GM23338 (cell line): Measurements from ENCODE around the gene C2CD4A. TPM values are rescaled to one million over a fixed set of nuclear protein-coding genes. Genes with fewer than 3 reads are reported as not detected.

Experiments
- ATAC-seq: fragments of 200-7000 bp; cut with Tn5 transposase; 3 replicates; pipeline ENCODE4 v1.9.1; 2020
- DNase-seq: peaks from one replicate; pipeline ENCODE4 v3.0.0-alpha.2; 2015; ENCODE audit warnings: low spot score
- H2AFZ ChIP-seq: fragments of 200-600 bp; sonication (generic); 2 replicates; pipeline ENCODE4 v1.8.0; 2016; ENCODE audit warnings: antibody characterized with exemption, mild to moderate bottlenecking, moderate library complexity
- H3F3A ChIP-seq: fragments of 200-600 bp; sonication (generic); replicated peaks from 2 replicates; pipeline ENCODE4 v1.8.0; 2017; ENCODE audit warnings: antibody characterized with exemption, mixed run types, low read depth
- H3K27ac ChIP-seq: fragments of 200-600 bp; sonication (generic); 2 replicates; pipeline ENCODE4 v1.6.1; 2016; ENCODE audit warnings: low read depth
- H3K27me3 ChIP-seq: fragments of 200-600 bp; sonication (generic); 2 replicates; pipeline ENCODE4 v1.8.0; 2016; ENCODE audit warnings: mild to moderate bottlenecking, mixed run types, moderate library complexity; ENCODE audit not compliant: insufficient read depth
- H3K36me3 ChIP-seq: fragments of 200-600 bp; sonication (generic); 2 replicates; pipeline ENCODE4 v1.8.0; 2016; ENCODE audit warnings: mild to moderate bottlenecking; ENCODE audit not compliant: insufficient read depth
- H3K4me1 ChIP-seq: fragments of 200-600 bp; sonication (generic); 2 replicates; pipeline ENCODE4 v1.8.0; 2016; ENCODE audit warnings: mild to moderate bottlenecking, moderate library complexity; ENCODE audit not compliant: insufficient read depth
- H3K4me2 ChIP-seq: fragments of 200-600 bp; sonication (generic); 2 replicates; pipeline ENCODE4 v1.7.1; 2017; ENCODE audit warnings: mixed run types
- H3K4me3 ChIP-seq: fragments of 200-600 bp; sonication (generic); 2 replicates; pipeline ENCODE4 v1.6.1; 2016; ENCODE audit warnings: mixed run types
- H3K79me2 ChIP-seq: fragments of 200-600 bp; sonication (generic); replicated peaks from 2 replicates; pipeline ENCODE4 v1.8.0; 2017; ENCODE audit warnings: mild to moderate bottlenecking; ENCODE audit not compliant: insufficient read depth
- H3K9me2 ChIP-seq: fragments of 200-600 bp; sonication (generic); 2 replicates; pipeline ENCODE4 v1.8.0; 2017; ENCODE audit not compliant: insufficient read depth
- H4K20me1 ChIP-seq: fragments of 200-600 bp; sonication (generic); replicated peaks from 2 replicates; pipeline ENCODE4 v1.8.0; 2017; ENCODE audit warnings: mild to moderate bottlenecking; ENCODE audit not compliant: insufficient read depth
- H3K27ac Mint-ChIP-seq: 2 replicates; pipeline ENCODE4 v1.8.0; 2020; ENCODE audit warnings: inconsistent platforms, mild to moderate bottlenecking, moderate library complexity, mixed read lengths
- H3K27me3 Mint-ChIP-seq: 3 replicates; pipeline ENCODE4 v1.8.0; 2022; ENCODE audit warnings: low read depth, mild to moderate bottlenecking, moderate library complexity, mixed read lengths, inconsistent platforms; ENCODE audit not compliant: insufficient read depth, poor library complexity
- H3K36me3 Mint-ChIP-seq: 3 replicates; pipeline ENCODE4 v1.8.0; 2021; ENCODE audit warnings: low read depth, mild to moderate bottlenecking, inconsistent platforms, moderate library complexity, mixed read lengths
- H3K4me1 Mint-ChIP-seq: 3 replicates; pipeline ENCODE4 v1.8.0; 2020; ENCODE audit warnings: mild to moderate bottlenecking, inconsistent platforms, mixed read lengths
- H3K4me3 Mint-ChIP-seq: 3 replicates; pipeline ENCODE4 v1.8.0; 2021; ENCODE audit warnings: moderate library complexity, mild to moderate bottlenecking, inconsistent platforms, mixed read lengths
- H3K9me3 Mint-ChIP-seq: 3 replicates; pipeline ENCODE4 v1.8.0; 2020; ENCODE audit warnings: moderate library complexity, mild to moderate bottlenecking, inconsistent platforms, mixed read lengths
- CREB1 ChIP-seq: fragments of 250-450 bp; sonication (Bioruptor Pico); IDR thresholded peaks from 2 replicates; pipeline ENCODE4 v1.5.0; 2020; ENCODE audit warnings: low read depth, mild to moderate bottlenecking, moderate library complexity
- EZH2 ChIP-seq: fragments of 200-600 bp; sonication (generic); IDR thresholded peaks from one replicate; pipeline ENCODE4 v1.8.0; 2017; ENCODE audit warnings: antibody characterized with exemption, mild to moderate bottlenecking, low read depth; ENCODE audit not compliant: unreplicated experiment
- JUNB ChIP-seq: IDR thresholded peaks from one replicate; pipeline ENCODE4 v1.6.1; 2016; ENCODE audit warnings: antibody characterized with exemption; ENCODE audit not compliant: unreplicated experiment
- NANOG ChIP-seq: IDR thresholded peaks from 2 replicates; pipeline ENCODE4 v1.6.1; 2016; ENCODE audit warnings: antibody characterized with exemption, borderline replicate concordance
- POLR2AphosphoS5 ChIP-seq: IDR thresholded peaks from 2 replicates; pipeline ENCODE4 v1.6.1; 2016; ENCODE audit warnings: antibody characterized with exemption, low read depth
- STAT1 ChIP-seq: IDR thresholded peaks from one replicate; pipeline ENCODE4 v1.6.1; 2016; ENCODE audit warnings: antibody characterized with exemption; ENCODE audit not compliant: unreplicated experiment
- ZNF114 ChIP-seq: fragments of 250-450 bp; sonication (Bioruptor Pico); IDR thresholded peaks from 2 replicates; pipeline ENCODE4 v1.5.0; 2020; ENCODE audit warnings: mild to moderate bottlenecking, moderate library complexity
- ZNF331 ChIP-seq: fragments of 250-450 bp; sonication (Bioruptor Pico); IDR thresholded peaks from 2 replicates; pipeline ENCODE4 v1.5.0; 2020; ENCODE audit warnings: low read depth, mild to moderate bottlenecking, moderate library complexity
- polyA plus RNA-seq: library from polyadenylated mRNA; unstranded; fragments of >200 nt; fragmentation: Nextera tagmentation; extraction: Ambion mirVana; gene quantifications from 2 replicates; pipeline ENCODE4 v1.2.1, GENCODE V29; 2016
- total RNA-seq: library from RNA; depleted of rRNA; stranded (reverse); fragments of >200 nt; shearing (Covaris generic); gene quantifications from 2 replicates; pipeline ENCODE4 v1.2.3, GENCODE V29; 2014
- TF ChIP-seq, protein P1 (sequence below): IDR thresholded peaks from one replicate; pipeline ENCODE4 v1.6.1; 2018; ENCODE audit warnings: antibody characterized with exemption; ENCODE audit not compliant: unreplicated experiment
- TF ChIP-seq, protein P2 (sequence below): fragments of 250-450 bp; sonication (Bioruptor Pico); IDR thresholded peaks from 2 replicates; pipeline ENCODE4 v1.5.0; 2020; ENCODE audit warnings: mild to moderate bottlenecking, moderate library complexity

The C2CD4A gene
- total and polyA plus RNA-seq, 2 experiments from 2014 or later, result 0.07 TPM; not detected in 1

DNA sequence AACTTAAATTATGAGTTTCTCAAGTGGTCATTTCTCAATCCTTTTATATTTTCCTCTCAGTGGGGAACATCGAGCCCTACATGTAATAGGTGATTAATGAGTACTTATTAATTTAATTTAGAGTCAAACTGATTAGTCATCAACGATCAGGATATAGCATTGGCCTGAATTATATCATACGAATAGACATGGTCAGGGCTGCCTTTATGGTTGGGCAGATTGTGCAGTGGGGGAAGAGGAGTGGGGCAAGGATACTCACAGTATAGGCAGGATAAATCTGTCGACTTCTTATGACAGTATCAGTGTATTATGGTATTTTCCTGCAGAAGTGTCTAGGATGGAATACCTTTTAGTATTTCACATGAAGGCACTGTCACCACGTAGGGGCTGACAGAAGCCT is 27.0 kb downstream of the C2CD4A start:
- no peaks in the 10 kb centered on the region for H3K27me3 Mint-ChIP-seq
- Histone ChIP-seq H3K4me2 (no peak overlapping the region), H3K9me2 (no peaks in the 10 kb centered on the region), H4K20me1 (no peaks in the 10 kb centered on the region), H2AFZ (no peak overlapping the region), H3K27me3 (no peaks in the 10 kb centered on the region), H3K27ac (no peak overlapping the region), H3K79me2 (no peaks in the 10 kb centered on the region), H3K36me3 (no peaks in the 10 kb centered on the region), H3K4me1 (no peaks in the 10 kb centered on the region), H3K4me3 (no peak overlapping the region), H3F3A (no peaks in the 10 kb centered on the region)
- ATAC-seq, result no peak
- no peaks in the 10 kb centered on the region for H3K36me3 Mint-ChIP-seq
- H3K9me3 Mint-ChIP-seq, result no peaks in the 10 kb centered on the region
- no peaks in the 10 kb centered on the region for H3K4me1 Mint-ChIP-seq
- TF ChIP-seq STAT1 (no peak), EZH2 (no peak), NANOG (no peak), JUNB (no peak), CREB1 (no peak), ZNF331 (CRISPR knock-in tag) (no peak), POLR2AphosphoS5 (no peak), ZNF114 (no peak)
- TF ChIP-seq, protein P1, sequence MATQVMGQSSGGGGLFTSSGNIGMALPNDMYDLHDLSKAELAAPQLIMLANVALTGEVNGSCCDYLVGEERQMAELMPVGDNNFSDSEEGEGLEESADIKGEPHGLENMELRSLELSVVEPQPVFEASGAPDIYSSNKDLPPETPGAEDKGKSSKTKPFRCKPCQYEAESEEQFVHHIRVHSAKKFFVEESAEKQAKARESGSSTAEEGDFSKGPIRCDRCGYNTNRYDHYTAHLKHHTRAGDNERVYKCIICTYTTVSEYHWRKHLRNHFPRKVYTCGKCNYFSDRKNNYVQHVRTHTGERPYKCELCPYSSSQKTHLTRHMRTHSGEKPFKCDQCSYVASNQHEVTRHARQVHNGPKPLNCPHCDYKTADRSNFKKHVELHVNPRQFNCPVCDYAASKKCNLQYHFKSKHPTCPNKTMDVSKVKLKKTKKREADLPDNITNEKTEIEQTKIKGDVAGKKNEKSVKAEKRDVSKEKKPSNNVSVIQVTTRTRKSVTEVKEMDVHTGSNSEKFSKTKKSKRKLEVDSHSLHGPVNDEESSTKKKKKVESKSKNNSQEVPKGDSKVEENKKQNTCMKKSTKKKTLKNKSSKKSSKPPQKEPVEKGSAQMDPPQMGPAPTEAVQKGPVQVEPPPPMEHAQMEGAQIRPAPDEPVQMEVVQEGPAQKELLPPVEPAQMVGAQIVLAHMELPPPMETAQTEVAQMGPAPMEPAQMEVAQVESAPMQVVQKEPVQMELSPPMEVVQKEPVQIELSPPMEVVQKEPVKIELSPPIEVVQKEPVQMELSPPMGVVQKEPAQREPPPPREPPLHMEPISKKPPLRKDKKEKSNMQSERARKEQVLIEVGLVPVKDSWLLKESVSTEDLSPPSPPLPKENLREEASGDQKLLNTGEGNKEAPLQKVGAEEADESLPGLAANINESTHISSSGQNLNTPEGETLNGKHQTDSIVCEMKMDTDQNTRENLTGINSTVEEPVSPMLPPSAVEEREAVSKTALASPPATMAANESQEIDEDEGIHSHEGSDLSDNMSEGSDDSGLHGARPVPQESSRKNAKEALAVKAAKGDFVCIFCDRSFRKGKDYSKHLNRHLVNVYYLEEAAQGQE, result no peak
- TF ChIP-seq, protein P2, sequence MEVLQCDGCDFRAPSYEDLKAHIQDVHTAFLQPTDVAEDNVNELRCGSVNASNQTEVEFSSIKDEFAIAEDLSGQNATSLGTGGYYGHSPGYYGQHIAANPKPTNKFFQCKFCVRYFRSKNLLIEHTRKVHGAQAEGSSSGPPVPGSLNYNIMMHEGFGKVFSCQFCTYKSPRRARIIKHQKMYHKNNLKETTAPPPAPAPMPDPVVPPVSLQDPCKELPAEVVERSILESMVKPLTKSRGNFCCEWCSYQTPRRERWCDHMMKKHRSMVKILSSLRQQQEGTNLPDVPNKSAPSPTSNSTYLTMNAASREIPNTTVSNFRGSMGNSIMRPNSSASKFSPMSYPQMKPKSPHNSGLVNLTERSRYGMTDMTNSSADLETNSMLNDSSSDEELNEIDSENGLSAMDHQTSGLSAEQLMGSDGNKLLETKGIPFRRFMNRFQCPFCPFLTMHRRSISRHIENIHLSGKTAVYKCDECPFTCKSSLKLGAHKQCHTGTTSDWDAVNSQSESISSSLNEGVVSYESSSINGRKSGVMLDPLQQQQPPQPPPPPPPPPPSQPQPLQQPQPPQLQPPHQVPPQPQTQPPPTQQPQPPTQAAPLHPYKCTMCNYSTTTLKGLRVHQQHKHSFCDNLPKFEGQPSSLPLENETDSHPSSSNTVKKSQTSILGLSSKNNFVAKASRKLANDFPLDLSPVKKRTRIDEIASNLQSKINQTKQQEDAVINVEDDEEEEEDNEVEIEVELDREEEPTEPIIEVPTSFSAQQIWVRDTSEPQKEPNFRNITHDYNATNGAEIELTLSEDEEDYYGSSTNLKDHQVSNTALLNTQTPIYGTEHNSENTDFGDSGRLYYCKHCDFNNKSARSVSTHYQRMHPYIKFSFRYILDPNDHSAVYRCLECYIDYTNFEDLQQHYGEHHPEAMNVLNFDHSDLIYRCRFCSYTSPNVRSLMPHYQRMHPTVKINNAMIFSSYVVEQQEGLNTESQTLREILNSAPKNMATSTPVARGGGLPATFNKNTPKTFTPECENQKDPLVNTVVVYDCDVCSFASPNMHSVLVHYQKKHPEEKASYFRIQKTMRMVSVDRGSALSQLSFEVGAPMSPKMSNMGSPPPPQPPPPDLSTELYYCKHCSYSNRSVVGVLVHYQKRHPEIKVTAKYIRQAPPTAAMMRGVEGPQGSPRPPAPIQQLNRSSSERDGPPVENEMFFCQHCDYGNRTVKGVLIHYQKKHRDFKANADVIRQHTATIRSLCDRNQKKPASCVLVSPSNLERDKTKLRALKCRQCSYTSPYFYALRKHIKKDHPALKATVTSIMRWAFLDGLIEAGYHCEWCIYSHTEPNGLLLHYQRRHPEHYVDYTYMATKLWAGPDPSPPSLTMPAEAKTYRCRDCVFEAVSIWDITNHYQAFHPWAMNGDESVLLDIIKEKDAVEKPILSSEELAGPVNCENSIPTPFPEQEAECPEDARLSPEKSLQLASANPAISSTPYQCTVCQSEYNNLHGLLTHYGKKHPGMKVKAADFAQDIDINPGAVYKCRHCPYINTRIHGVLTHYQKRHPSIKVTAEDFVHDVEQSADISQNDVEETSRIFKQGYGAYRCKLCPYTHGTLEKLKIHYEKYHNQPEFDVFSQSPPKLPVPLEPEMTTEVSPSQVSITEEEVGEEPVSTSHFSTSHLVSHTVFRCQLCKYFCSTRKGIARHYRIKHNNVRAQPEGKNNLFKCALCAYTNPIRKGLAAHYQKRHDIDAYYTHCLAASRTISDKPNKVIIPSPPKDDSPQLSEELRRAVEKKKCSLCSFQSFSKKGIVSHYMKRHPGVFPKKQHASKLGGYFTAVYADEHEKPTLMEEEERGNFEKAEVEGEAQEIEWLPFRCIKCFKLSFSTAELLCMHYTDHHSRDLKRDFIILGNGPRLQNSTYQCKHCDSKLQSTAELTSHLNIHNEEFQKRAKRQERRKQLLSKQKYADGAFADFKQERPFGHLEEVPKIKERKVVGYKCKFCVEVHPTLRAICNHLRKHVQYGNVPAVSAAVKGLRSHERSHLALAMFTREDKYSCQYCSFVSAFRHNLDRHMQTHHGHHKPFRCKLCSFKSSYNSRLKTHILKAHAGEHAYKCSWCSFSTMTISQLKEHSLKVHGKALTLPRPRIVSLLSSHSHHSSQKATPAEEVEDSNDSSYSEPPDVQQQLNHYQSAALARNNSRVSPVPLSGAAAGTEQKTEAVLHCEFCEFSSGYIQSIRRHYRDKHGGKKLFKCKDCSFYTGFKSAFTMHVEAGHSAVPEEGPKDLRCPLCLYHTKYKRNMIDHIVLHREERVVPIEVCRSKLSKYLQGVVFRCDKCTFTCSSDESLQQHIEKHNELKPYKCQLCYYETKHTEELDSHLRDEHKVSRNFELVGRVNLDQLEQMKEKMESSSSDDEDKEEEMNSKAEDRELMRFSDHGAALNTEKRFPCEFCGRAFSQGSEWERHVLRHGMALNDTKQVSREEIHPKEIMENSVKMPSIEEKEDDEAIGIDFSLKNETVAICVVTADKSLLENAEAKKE (CRISPR knock-in tag), result no peak
- no peak overlapping the region for H3K4me3 Mint-ChIP-seq
- no peak overlapping the region for H3K27ac Mint-ChIP-seq
- no peak for DNase-seq
